HepG2 (cell line): Measurements from ENCODE around the gene MED15. TPM values are rescaled to one million over a fixed set of nuclear protein-coding genes. Genes with fewer than 3 reads are reported as not detected.

ENCODE experiments used
- ATAC-seq: fragments of 200-7000 bp; cut with Tn5 transposase; 3 replicates; pipeline ENCODE4 v1.9.1; 2020; ENCODE audit warnings: mild to moderate bottlenecking, moderate library complexity
- BruUV-seq: library from RNA; stranded (reverse); fragments of 400-500 nt; replicated peaks from 2 replicates; lab custom pipeline; 2021; lab: Mats Ljungman, UMichigan
- CTCF ChIA-PET: fragments of 300-600 bp; formaldehyde crosslinking; extraction: SDS; loops from one replicate; lab custom pipeline; 2021; ENCODE audit warnings: low total read pairs, inconsistent platforms, low intra/inter-chr PET ratio; lab: Yijun Ruan, JAX
- POLR2A ChIA-PET: fragments of 350-600 bp; sonication (Branson Sonifier 250); formaldehyde crosslinking; loops from one replicate; lab custom pipeline; 2020; ENCODE audit warnings: antibody characterized with exemption, inconsistent platforms; lab: Yijun Ruan, JAX
- DNase-seq: peaks from one replicate; pipeline ENCODE4 v3.0.0-alpha.2; 2015; ENCODE audit warnings: low spot score
- FAIRE-seq: peaks from 3 replicates; lab custom pipeline; 2011; peaks lifted over from hg19 to GRCh38; lab: Jason Lieb, UNC
- H2AFZ ChIP-seq: one replicate; pipeline ENCODE4 v1.6.1; 2011; ENCODE audit warnings: low read length, inconsistent platforms
- H3K27ac ChIP-seq: fragments of 300-600 bp; 3 replicates; pipeline ENCODE4 v1.8.0; 2011; ENCODE audit warnings: mixed run types, mild to moderate bottlenecking, mixed read lengths, low read length, inconsistent platforms; ENCODE audit not compliant: insufficient read depth; ENCODE audit errors: extremely low read length
- H3K27me3 ChIP-seq, 2 experiments: fragments of 200-600 bp in 1 of 2; 2 replicates in 1 of 2; 3 replicates in 1 of 2; pipeline versions ENCODE4 v1.6.0 to v1.8.0; 2011; ENCODE audit warnings: low read length in 2 of 2, mild to moderate bottlenecking in 2 of 2, moderate library complexity in 2 of 2, inconsistent platforms in 1 of 2; ENCODE audit not compliant: insufficient read depth in 2 of 2, control insufficient read depth in 1 of 2
- H3K36me3 ChIP-seq, 2 experiments: fragments of 200-600 bp in 1 of 2; replicated peaks in 1 of 2; 2 replicates in 1 of 2; 3 replicates in 1 of 2; pipeline versions ENCODE4 v1.5.1 to v1.8.0; 2011; ENCODE audit warnings: low read length in 2 of 2, inconsistent platforms in 1 of 2; ENCODE audit not compliant: insufficient read depth in 2 of 2, control insufficient read depth in 1 of 2
- H3K4me1 ChIP-seq: 2 replicates; pipeline ENCODE4 v1.5.1; 2012; ENCODE audit warnings: low read length, inconsistent platforms; ENCODE audit not compliant: insufficient read depth
- H3K4me2 ChIP-seq: 2 replicates; pipeline ENCODE4 v1.6.0; 2011; ENCODE audit warnings: low read depth, low read length, inconsistent platforms
- H3K4me3 ChIP-seq, 3 experiments: fragments of 200-600 bp in 1 of 3; sonication (generic), shearing (Covaris generic) in 1 of 3; replicated peaks in 1 of 3; 2 replicates each; pipeline ENCODE4 v1.5.1; 2011 to 2016; ENCODE audit warnings: low read length in 3 of 3, inconsistent platforms in 2 of 3, low read depth in 2 of 3, mild to moderate bottlenecking in 2 of 3, control low read depth in 1 of 3, mixed read lengths in 1 of 3; ENCODE audit not compliant: insufficient read depth in 1 of 3
- H3K79me2 ChIP-seq: one replicate; pipeline ENCODE4 v1.6.1; 2011; ENCODE audit warnings: low read length, inconsistent platforms; ENCODE audit not compliant: insufficient read depth
- H3K9ac ChIP-seq: 2 replicates; pipeline ENCODE4 v1.6.0; 2011; ENCODE audit warnings: mild to moderate bottlenecking, low read depth, low read length, inconsistent platforms; ENCODE audit not compliant: insufficient read depth
- H3K9me3 ChIP-seq: 2 replicates; pipeline ENCODE4 v1.5.1; 2012; ENCODE audit warnings: mild to moderate bottlenecking, low read length
- H4K20me1 ChIP-seq: 2 replicates; pipeline ENCODE4 v1.6.0; 2011; ENCODE audit warnings: inconsistent platforms, mild to moderate bottlenecking, low read length, moderate library complexity; ENCODE audit not compliant: insufficient read depth
- GPBP1L1 ChIP-seq: sonication (generic); formaldehyde crosslinking; IDR thresholded peaks from 2 replicates; pipeline ENCODE4 v1.5.0; 2020; ENCODE audit warnings: mild to moderate bottlenecking, missing genetic modification reagents
- HOXA7 ChIP-seq: sonication (generic); formaldehyde crosslinking; IDR thresholded peaks from 2 replicates; pipeline ENCODE4 v1.8.1; 2022; ENCODE audit warnings: mild to moderate bottlenecking, missing genetic modification reagents, moderate library complexity
- KAT2B ChIP-seq: fragments of 150-350 bp; IDR thresholded peaks from 2 replicates; pipeline ENCODE4 v1.6.1; 2014; ENCODE audit warnings: low read depth, low read length, borderline replicate concordance
- NFYB ChIP-seq: sonication (generic); formaldehyde crosslinking; IDR thresholded peaks from 2 replicates; pipeline ENCODE4 v1.4.0; 2020; ENCODE audit warnings: missing genetic modification reagents
- NR2F2 ChIP-seq: IDR thresholded peaks from 2 replicates; pipeline ENCODE4 v1.6.1; 2012; ENCODE audit warnings: low read depth, inconsistent platforms, borderline replicate concordance
- PHF20 ChIP-seq: sonication (generic); formaldehyde crosslinking; IDR thresholded peaks from 2 replicates; pipeline ENCODE4 v1.5.0; 2020; ENCODE audit warnings: mild to moderate bottlenecking, missing genetic modification reagents
- PPARG ChIP-seq: conservative IDR thresholded peaks from 2 replicates; pipeline ENCODE4 v1.6.1; 2016; ENCODE audit warnings: missing biosample characterization, missing genetic modification reagents
- PRPF4 ChIP-seq: fragments of 200-400 bp; formaldehyde crosslinking; IDR thresholded peaks from 2 replicates; pipeline ENCODE4 v1.6.1; 2016; ENCODE audit warnings: low read length, low read depth; ENCODE audit not compliant: poor library complexity, severe bottlenecking
- RXRA ChIP-seq: sonication (generic); formaldehyde crosslinking; IDR thresholded peaks from 2 replicates; pipeline ENCODE4 v1.5.1; 2020; ENCODE audit warnings: missing genetic modification reagents
- SMARCC2 ChIP-seq: fragments of 450-650 bp; IDR thresholded peaks from 2 replicates; pipeline ENCODE4 v1.6.1; 2017; ENCODE audit warnings: antibody characterized with exemption, mild to moderate bottlenecking
- SMARCE1 ChIP-seq: fragments of 450-650 bp; IDR thresholded peaks from 2 replicates; pipeline ENCODE4 v1.6.1; 2017; ENCODE audit warnings: borderline replicate concordance
- SMYD3 ChIP-seq: sonication (generic); formaldehyde crosslinking; IDR thresholded peaks from 2 replicates; pipeline ENCODE4 v1.8.1; 2023; ENCODE audit warnings: mild to moderate bottlenecking, missing genetic modification reagents
- TFAP4 ChIP-seq: sonication (generic); IDR thresholded peaks from 2 replicates; pipeline ENCODE4 v1.6.1; 2016; ENCODE audit warnings: low read depth, borderline replicate concordance
- TFE3 ChIP-seq: IDR thresholded peaks from 2 replicates; pipeline ENCODE4 v1.6.1; 2016
- ZBTB44 ChIP-seq: sonication (generic); formaldehyde crosslinking; IDR thresholded peaks from 2 replicates; pipeline ENCODE4 v1.4.0; 2020; ENCODE audit warnings: missing genetic modification reagents
- ZMYM2 ChIP-seq: sonication (generic); formaldehyde crosslinking; IDR thresholded peaks from 2 replicates; pipeline ENCODE4 v1.8.0; 2022; ENCODE audit warnings: mild to moderate bottlenecking, missing genetic modification reagents
- ZNF230 ChIP-seq: sonication (generic); formaldehyde crosslinking; IDR thresholded peaks from 2 replicates; pipeline ENCODE4 v1.4.0; 2020; ENCODE audit warnings: mild to moderate bottlenecking, missing genetic modification reagents
- ZNF251 ChIP-seq: sonication (generic); formaldehyde crosslinking; IDR thresholded peaks from 2 replicates; pipeline ENCODE4 v1.9.0; 2021; ENCODE audit warnings: mild to moderate bottlenecking, missing genetic modification reagents
- ZNF749 ChIP-seq: sonication (generic); formaldehyde crosslinking; IDR thresholded peaks from 2 replicates; pipeline ENCODE4 v1.8.0; 2022; ENCODE audit warnings: mild to moderate bottlenecking, missing genetic modification reagents, moderate library complexity, borderline replicate concordance
- ZNF891 ChIP-seq: sonication (generic); formaldehyde crosslinking; IDR thresholded peaks from 2 replicates; pipeline ENCODE4 v1.5.0; 2020; ENCODE audit warnings: mild to moderate bottlenecking, missing genetic modification reagents
- WGBS: methylation state at CpG from one replicate; pipeline ENCODE4 v1.1.6; 2017; ENCODE audit warnings: low lambda C conversion rate; 5-methylcytosine and 5-hydroxymethylcytosine counted together
- in situ Hi-C: cut with HindIII; loops from 2 replicates; pipeline ENCODE4 v1.10.0; 2017; ENCODE audit warnings: low pct_unique_long_range_greater_than_20kb; ENCODE audit not compliant: extremely low pct_ligation_motif_present
- intact Hi-C: fragments of 100-400 bp; cut with micrococcal nuclease; formaldehyde crosslinking; loops from one replicate; pipeline ENCODE4 v1.10.0; 2022; ENCODE audit not compliant: unreplicated experiment
- polyA plus RNA-seq, 8 experiments: library from polyadenylated mRNA; depleted of rRNA in 3 of 8; stranded (reverse) in 7 of 8; unstranded in 1 of 8; fragments of >200 nt; fragmentation: Illumina TruSeq in 4 of 8; extraction: Trizol in 4 of 8; gene quantifications; 2 replicates each; pipeline versions ENCODE4 v1.2.1 to v1.2.3, GENCODE V29; 2011 to 2016; ENCODE audit warnings: low read depth in 4 of 8, missing spikeins in 1 of 8, mixed read lengths in 1 of 8; ENCODE audit not compliant: insufficient read depth in 1 of 8
- total RNA-seq, 5 experiments: library from RNA; depleted of rRNA; stranded (reverse); fragments of >200 nt; fragmentation: Illumina TruSeq; extraction: Trizol; gene quantifications; 2 replicates each; pipeline ENCODE4 v1.2.3, GENCODE V29; 2016; ENCODE audit warnings: low read depth in 1 of 5

The MED15 gene
- total and polyA plus RNA-seq, 2 of the 13 experiments (the other 11 are each of a cell fraction or from before 2014, with no cell fraction given) = 14.3 to 27.0 TPM

GRCh38 chr22:20568502-20569058, 61.2 kb downstream of the MED15 start:
- no peaks in the 10 kb centered on the region for H3K27me3 ChIP-seq
- no peak for ATAC-seq
- H3K4me3 ChIP-seq = no peak overlapping the region
- no peaks in the 10 kb centered on the region for H3K79me2 ChIP-seq
- H3K9ac ChIP-seq = no peak overlapping the region
- in situ Hi-C loops = no loop called here
- no TSS peak for BruUV-seq
- DNase-seq = no peak
- no peak overlapping the region for H2AFZ ChIP-seq
- no peak overlapping the region for H3K4me2 ChIP-seq
- TF ChIP-seq NR2F2 = no peak
- TF ChIP-seq SMYD3 (CRISPR knock-in tag) = no peak
- TF ChIP-seq GPBP1L1 (CRISPR knock-in tag) = no peak
- TF ChIP-seq ZNF749 (CRISPR knock-in tag) = no peak
- TF ChIP-seq ZBTB44 (CRISPR knock-in tag) = no peak
- no peak for TF ChIP-seq TFAP4
- no peak for TF ChIP-seq HOXA7 (CRISPR knock-in tag)
- TF ChIP-seq PPARG = no peak
- no peak for TF ChIP-seq PHF20 (CRISPR knock-in tag)
- no peak for TF ChIP-seq ZMYM2 (CRISPR knock-in tag)
- TF ChIP-seq SMARCE1 = no peak
- no peak for TF ChIP-seq PRPF4
- TF ChIP-seq SMARCC2 = no peak
- TF ChIP-seq KAT2B = no peak
- no peak for TF ChIP-seq NFYB (CRISPR knock-in tag)
- TF ChIP-seq ZNF891 (CRISPR knock-in tag) = no peak
- no peak for TF ChIP-seq ZNF230 (CRISPR knock-in tag)
- TF ChIP-seq ZNF251 = no peak
- no peak for TF ChIP-seq TFE3 (CRISPR knock-in tag)
- no peak for TF ChIP-seq RXRA
- 98% methylated on average over 5 of the region's 9 CpGs for WGBS
- peaks cover 53 to 87% of the 10 kb centered on the region in 2 experiments for H3K36me3 ChIP-seq
- H4K20me1 ChIP-seq = peaks cover 3% of the 10 kb centered on the region; the same call in 1 of the 2 replicates
- H3K27ac ChIP-seq = no peak overlapping the region
- H3K9me3 ChIP-seq = no peaks in the 10 kb centered on the region
- POLR2A ChIA-PET = no interaction called here
- no peaks in the 10 kb centered on the region for H3K4me1 ChIP-seq
- CTCF ChIA-PET = no interaction called here
- intact Hi-C loops = no loop called here
- FAIRE-seq = no peak
